SK-N-SH treated with all-trans-retinoic acid at 6 μM for 48 hours (cell line): ENCODE results near the gene GLI3.

Experiments
- ARNTL ChIP-seq: fragments of 450-650 bp; formaldehyde crosslinking; IDR thresholded peaks from 2 replicates; pipeline ENCODE4 v1.5.0; 2020; ENCODE audit warnings: low read depth, mild to moderate bottlenecking, moderate library complexity, borderline replicate concordance
- ZFP3 ChIP-seq: fragments of 250-450 bp; sonication (Bioruptor Pico); IDR thresholded peaks from 2 replicates; pipeline ENCODE4 v1.5.0; 2020; ENCODE audit warnings: mild to moderate bottlenecking, moderate library complexity
- TF ChIP-seq, protein P1 (sequence below): fragments of 250-450 bp; sonication (Bioruptor Pico); IDR thresholded peaks from 2 replicates; pipeline ENCODE4 v1.8.0; 2021; ENCODE audit warnings: low read depth, mild to moderate bottlenecking, moderate library complexity, borderline replicate concordance

DNA sequence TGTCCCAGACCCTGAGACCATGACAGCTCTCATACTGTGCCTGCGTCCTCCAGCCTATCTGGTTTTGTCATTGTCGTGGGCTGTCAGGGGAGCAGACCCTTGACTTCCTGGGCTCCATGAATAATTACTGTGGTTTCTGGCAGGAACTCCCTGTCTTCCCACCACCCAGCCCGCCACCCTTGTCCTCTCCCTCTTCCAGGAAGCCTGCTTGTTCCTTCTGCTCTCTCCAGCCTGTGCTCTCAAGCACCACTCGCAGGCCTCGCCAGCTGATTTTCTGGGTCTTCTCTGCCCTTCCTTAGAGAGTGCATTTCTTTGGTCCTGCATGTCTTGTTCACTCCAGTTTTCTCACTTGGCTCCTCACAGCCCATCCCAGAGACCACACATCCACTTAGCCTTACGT is 309.6 kb downstream of the GLI3 start:
- TF ChIP-seq ZFP3 (CRISPR knock-in tag) (no peak), ARNTL (CRISPR knock-in tag) (no peak)
- TF ChIP-seq, protein P1, sequence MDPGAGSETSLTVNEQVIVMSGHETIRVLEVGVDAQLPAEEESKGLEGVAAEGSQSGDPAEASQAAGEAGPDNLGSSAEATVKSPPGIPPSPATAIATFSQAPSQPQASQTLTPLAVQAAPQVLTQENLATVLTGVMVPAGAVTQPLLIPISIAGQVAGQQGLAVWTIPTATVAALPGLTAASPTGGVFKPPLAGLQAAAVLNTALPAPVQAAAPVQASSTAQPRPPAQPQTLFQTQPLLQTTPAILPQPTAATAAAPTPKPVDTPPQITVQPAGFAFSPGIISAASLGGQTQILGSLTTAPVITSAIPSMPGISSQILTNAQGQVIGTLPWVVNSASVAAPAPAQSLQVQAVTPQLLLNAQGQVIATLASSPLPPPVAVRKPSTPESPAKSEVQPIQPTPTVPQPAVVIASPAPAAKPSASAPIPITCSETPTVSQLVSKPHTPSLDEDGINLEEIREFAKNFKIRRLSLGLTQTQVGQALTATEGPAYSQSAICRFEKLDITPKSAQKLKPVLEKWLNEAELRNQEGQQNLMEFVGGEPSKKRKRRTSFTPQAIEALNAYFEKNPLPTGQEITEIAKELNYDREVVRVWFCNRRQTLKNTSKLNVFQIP = no peak
